HepG2 (cell line): ENCODE measurements around the gene URAD. TPM values are rescaled to one million over a fixed set of nuclear protein-coding genes. Genes with fewer than 3 reads are reported as not detected.

Source experiments
- ATAC-seq: fragments of 200-7000 bp; cut with Tn5 transposase; 3 replicates; pipeline ENCODE4 v1.9.1; 2020; ENCODE audit warnings: mild to moderate bottlenecking, moderate library complexity
- BruUV-seq: library from RNA; stranded (reverse); fragments of 400-500 nt; replicated peaks from 2 replicates; lab custom pipeline; 2021; lab: Mats Ljungman, UMichigan
- CTCF ChIA-PET: fragments of 300-600 bp; formaldehyde crosslinking; extraction: SDS; loops from one replicate; lab custom pipeline; 2021; ENCODE audit warnings: low total read pairs, inconsistent platforms, low intra/inter-chr PET ratio; lab: Yijun Ruan, JAX
- POLR2A ChIA-PET: fragments of 350-600 bp; sonication (Branson Sonifier 250); formaldehyde crosslinking; loops from one replicate; lab custom pipeline; 2020; ENCODE audit warnings: antibody characterized with exemption, inconsistent platforms; lab: Yijun Ruan, JAX
- DNase-seq: peaks from one replicate; pipeline ENCODE4 v3.0.0-alpha.2; 2015; ENCODE audit warnings: low spot score
- FAIRE-seq: peaks from 3 replicates; lab custom pipeline; 2011; peaks lifted over from hg19 to GRCh38; lab: Jason Lieb, UNC
- H2AFZ ChIP-seq: one replicate; pipeline ENCODE4 v1.6.1; 2011; ENCODE audit warnings: low read length, inconsistent platforms
- H3K27ac ChIP-seq: fragments of 300-600 bp; 3 replicates; pipeline ENCODE4 v1.8.0; 2011; ENCODE audit warnings: mixed run types, mild to moderate bottlenecking, mixed read lengths, low read length, inconsistent platforms; ENCODE audit not compliant: insufficient read depth; ENCODE audit errors: extremely low read length
- H3K27me3 ChIP-seq, 2 experiments: fragments of 200-600 bp in 1 of 2; 2 replicates in 1 of 2; 3 replicates in 1 of 2; pipeline versions ENCODE4 v1.6.0 to v1.8.0; 2011; ENCODE audit warnings: low read length in 2 of 2, mild to moderate bottlenecking in 2 of 2, moderate library complexity in 2 of 2, inconsistent platforms in 1 of 2; ENCODE audit not compliant: insufficient read depth in 2 of 2, control insufficient read depth in 1 of 2
- H3K36me3 ChIP-seq, 2 experiments: fragments of 200-600 bp in 1 of 2; replicated peaks in 1 of 2; 2 replicates in 1 of 2; 3 replicates in 1 of 2; pipeline versions ENCODE4 v1.5.1 to v1.8.0; 2011; ENCODE audit warnings: low read length in 2 of 2, inconsistent platforms in 1 of 2; ENCODE audit not compliant: insufficient read depth in 2 of 2, control insufficient read depth in 1 of 2
- H3K4me1 ChIP-seq: 2 replicates; pipeline ENCODE4 v1.5.1; 2012; ENCODE audit warnings: low read length, inconsistent platforms; ENCODE audit not compliant: insufficient read depth
- H3K4me2 ChIP-seq: 2 replicates; pipeline ENCODE4 v1.6.0; 2011; ENCODE audit warnings: low read depth, low read length, inconsistent platforms
- H3K4me3 ChIP-seq, 3 experiments: fragments of 200-600 bp in 1 of 3; sonication (generic), shearing (Covaris generic) in 1 of 3; replicated peaks in 1 of 3; 2 replicates each; pipeline ENCODE4 v1.5.1; 2011 to 2016; ENCODE audit warnings: low read length in 3 of 3, inconsistent platforms in 2 of 3, low read depth in 2 of 3, mild to moderate bottlenecking in 2 of 3, control low read depth in 1 of 3, mixed read lengths in 1 of 3; ENCODE audit not compliant: insufficient read depth in 1 of 3
- H3K79me2 ChIP-seq: one replicate; pipeline ENCODE4 v1.6.1; 2011; ENCODE audit warnings: low read length, inconsistent platforms; ENCODE audit not compliant: insufficient read depth
- H3K9ac ChIP-seq: 2 replicates; pipeline ENCODE4 v1.6.0; 2011; ENCODE audit warnings: mild to moderate bottlenecking, low read depth, low read length, inconsistent platforms; ENCODE audit not compliant: insufficient read depth
- H3K9me3 ChIP-seq: 2 replicates; pipeline ENCODE4 v1.5.1; 2012; ENCODE audit warnings: mild to moderate bottlenecking, low read length
- H4K20me1 ChIP-seq: 2 replicates; pipeline ENCODE4 v1.6.0; 2011; ENCODE audit warnings: inconsistent platforms, mild to moderate bottlenecking, low read length, moderate library complexity; ENCODE audit not compliant: insufficient read depth
- BRD4 ChIP-seq: sonication (generic); formaldehyde crosslinking; IDR thresholded peaks from 2 replicates; pipeline ENCODE4 v1.4.0; 2020; ENCODE audit warnings: missing genetic modification reagents
- CAMTA2 ChIP-seq: sonication (generic); formaldehyde crosslinking; IDR thresholded peaks from 2 replicates; pipeline ENCODE4 v1.4.0; 2020; ENCODE audit warnings: mild to moderate bottlenecking, missing genetic modification reagents, borderline replicate concordance
- GTF3A ChIP-seq: sonication (generic); formaldehyde crosslinking; conservative IDR thresholded peaks from 2 replicates; pipeline ENCODE4 v1.4.0; 2020; ENCODE audit warnings: mild to moderate bottlenecking, missing genetic modification reagents
- NR2F1 ChIP-seq, 2 experiments: fragments of 450-650 bp in 1 of 2; formaldehyde crosslinking in 1 of 2; IDR thresholded peaks; 2 replicates each; pipeline versions ENCODE4 v1.5.0 to v1.6.1; 2016 to 2020; ENCODE audit warnings: mild to moderate bottlenecking in 1 of 2, missing compliant biosample characterization in 1 of 2, missing genetic modification reagents in 1 of 2, moderate library complexity in 1 of 2
- WGBS: methylation state at CpG from one replicate; pipeline ENCODE4 v1.1.6; 2017; ENCODE audit warnings: low lambda C conversion rate; 5-methylcytosine and 5-hydroxymethylcytosine counted together
- in situ Hi-C: cut with HindIII; loops from 2 replicates; pipeline ENCODE4 v1.10.0; 2017; ENCODE audit warnings: low pct_unique_long_range_greater_than_20kb; ENCODE audit not compliant: extremely low pct_ligation_motif_present
- intact Hi-C: fragments of 100-400 bp; cut with micrococcal nuclease; formaldehyde crosslinking; loops from one replicate; pipeline ENCODE4 v1.10.0; 2022; ENCODE audit not compliant: unreplicated experiment
- polyA plus RNA-seq, 8 experiments: library from polyadenylated mRNA; depleted of rRNA in 3 of 8; stranded (reverse) in 7 of 8; unstranded in 1 of 8; fragments of >200 nt; fragmentation: Illumina TruSeq in 4 of 8; extraction: Trizol in 4 of 8; gene quantifications; 2 replicates each; pipeline versions ENCODE4 v1.2.1 to v1.2.3, GENCODE V29; 2011 to 2016; ENCODE audit warnings: low read depth in 4 of 8, missing spikeins in 1 of 8, mixed read lengths in 1 of 8; ENCODE audit not compliant: insufficient read depth in 1 of 8
- total RNA-seq, 5 experiments: library from RNA; depleted of rRNA; stranded (reverse); fragments of >200 nt; fragmentation: Illumina TruSeq; extraction: Trizol; gene quantifications; 2 replicates each; pipeline ENCODE4 v1.2.3, GENCODE V29; 2016; ENCODE audit warnings: low read depth in 1 of 5
- TF ChIP-seq, protein P1 (sequence below): sonication (generic); formaldehyde crosslinking; IDR thresholded peaks from 2 replicates; pipeline ENCODE4 v1.4.0; 2020; ENCODE audit warnings: missing genetic modification reagents

The URAD gene
- total and polyA plus RNA-seq, 2 of the 13 experiments (the other 11 are each of a cell fraction or from before 2014, with no cell fraction given), result not detected

- TF ChIP-seq BRD4 (CRISPR knock-in tag) (no peak), NR2F1 (CRISPR knock-in tag; IDR thresholded peaks at IDR 0.05) (no peak)
- TF ChIP-seq, protein P1, sequence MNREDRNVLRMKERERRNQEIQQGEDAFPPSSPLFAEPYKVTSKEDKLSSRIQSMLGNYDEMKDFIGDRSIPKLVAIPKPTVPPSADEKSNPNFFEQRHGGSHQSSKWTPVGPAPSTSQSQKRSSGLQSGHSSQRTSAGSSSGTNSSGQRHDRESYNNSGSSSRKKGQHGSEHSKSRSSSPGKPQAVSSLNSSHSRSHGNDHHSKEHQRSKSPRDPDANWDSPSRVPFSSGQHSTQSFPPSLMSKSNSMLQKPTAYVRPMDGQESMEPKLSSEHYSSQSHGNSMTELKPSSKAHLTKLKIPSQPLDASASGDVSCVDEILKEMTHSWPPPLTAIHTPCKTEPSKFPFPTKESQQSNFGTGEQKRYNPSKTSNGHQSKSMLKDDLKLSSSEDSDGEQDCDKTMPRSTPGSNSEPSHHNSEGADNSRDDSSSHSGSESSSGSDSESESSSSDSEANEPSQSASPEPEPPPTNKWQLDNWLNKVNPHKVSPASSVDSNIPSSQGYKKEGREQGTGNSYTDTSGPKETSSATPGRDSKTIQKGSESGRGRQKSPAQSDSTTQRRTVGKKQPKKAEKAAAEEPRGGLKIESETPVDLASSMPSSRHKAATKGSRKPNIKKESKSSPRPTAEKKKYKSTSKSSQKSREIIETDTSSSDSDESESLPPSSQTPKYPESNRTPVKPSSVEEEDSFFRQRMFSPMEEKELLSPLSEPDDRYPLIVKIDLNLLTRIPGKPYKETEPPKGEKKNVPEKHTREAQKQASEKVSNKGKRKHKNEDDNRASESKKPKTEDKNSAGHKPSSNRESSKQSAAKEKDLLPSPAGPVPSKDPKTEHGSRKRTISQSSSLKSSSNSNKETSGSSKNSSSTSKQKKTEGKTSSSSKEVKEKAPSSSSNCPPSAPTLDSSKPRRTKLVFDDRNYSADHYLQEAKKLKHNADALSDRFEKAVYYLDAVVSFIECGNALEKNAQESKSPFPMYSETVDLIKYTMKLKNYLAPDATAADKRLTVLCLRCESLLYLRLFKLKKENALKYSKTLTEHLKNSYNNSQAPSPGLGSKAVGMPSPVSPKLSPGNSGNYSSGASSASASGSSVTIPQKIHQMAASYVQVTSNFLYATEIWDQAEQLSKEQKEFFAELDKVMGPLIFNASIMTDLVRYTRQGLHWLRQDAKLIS (CRISPR knock-in tag), result no peak
These were observed 22.5 kb downstream of the URAD start (continued) for GRCh38 chr13:27965740-27966640.

GRCh38 chr13:27965343-27965739 lies 23.2 kb downstream of the URAD start:
- Histone ChIP-seq H3K27ac (no peak overlapping the region), H3K79me2 (no peaks in the 10 kb centered on the region), H3K27me3 (peaks cover 19 to 55% of the 10 kb centered on the region in 2 experiments), H3K4me2 (no peak overlapping the region), H3K9ac (no peak overlapping the region), H3K36me3 (no peaks in the 10 kb centered on the region), H4K20me1 (no peaks in the 10 kb centered on the region), H2AFZ (no peak overlapping the region), H3K9me3 (no peaks in the 10 kb centered on the region), H3K4me3 (no peak overlapping the region), H3K4me1 (peaks cover 52% of the 10 kb centered on the region)
- ATAC-seq (no peak), DNase-seq (no peak), FAIRE-seq (no peak)
- in situ Hi-C loops, result loop anchor here (25.0 kb wide), 1 partner anchor 1003 kb away; no protein-coding TSS in a partner anchor
- ChIA-PET CTCF (no interaction called here), POLR2A (interaction anchor here (1.2 kb wide), 1 partner anchor 21 kb away, joined by 3 read pairs; no protein-coding TSS in a partner anchor)
- TF ChIP-seq GTF3A (CRISPR knock-in tag) (no peak), CAMTA2 (no peak)
- intact Hi-C loops, result no loop called here
- 61% methylated on average over 6 of the region's 7 CpGs for WGBS
- no TSS peak for BruUV-seq
